NAMALWA (cell line): ENCODE data around the gene F3.

Source experiments
- DNase-seq: peaks from one replicate; pipeline ENCODE4 v3.0.0-alpha.2; 2015; ENCODE audit warnings: low spot score

Gene F3

DNA sequence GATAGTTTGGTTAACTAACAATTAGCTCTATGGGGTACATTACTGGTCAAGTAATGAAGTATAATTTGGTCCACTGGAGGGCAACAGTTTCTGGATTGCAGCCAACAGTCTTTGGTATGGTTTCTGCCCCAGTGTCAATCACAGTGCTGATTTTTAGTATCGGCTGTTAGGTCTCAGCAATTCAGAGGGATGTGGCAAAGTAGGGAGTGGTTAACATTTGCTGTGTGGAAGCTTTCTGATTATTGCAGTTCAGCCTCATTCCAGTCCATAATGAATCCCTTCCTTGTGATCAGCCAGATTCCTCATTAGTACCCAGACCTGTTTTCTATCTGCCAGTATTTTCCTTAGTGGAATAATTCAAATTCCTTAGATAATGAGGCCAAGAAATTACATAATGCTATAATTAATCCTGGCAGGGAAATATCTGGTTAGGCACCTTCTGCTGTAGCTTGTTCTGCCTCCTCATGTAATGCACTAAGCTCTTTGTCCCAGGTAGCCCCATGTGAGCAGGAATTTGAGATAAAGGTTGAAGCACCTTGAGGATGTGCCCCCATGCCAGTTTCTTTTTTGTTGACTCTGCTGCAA lies 14.0 kb downstream of the F3 start:
- DNase-seq = peak; percentile 15

- DNase-seq = no peak
These were observed 15.2 kb downstream of the F3 start for GRCh38 chr1:94526152-94526980.

- DNase-seq = no peak
These were observed 17.0 kb downstream of the F3 start for GRCh38 chr1:94524531-94524930.

- DNase-seq = peak; percentile 7
These were observed 19.3 kb downstream of the F3 start for GRCh38 chr1:94522304-94522703.

- DNase-seq = no peak
These were observed 22.2 kb downstream of the F3 start for GRCh38 chr1:94519351-94519750.

GRCh38 chr1:94515296-94515947 lies 26.1 kb downstream of the F3 start:
- DNase-seq = no peak

DNA sequence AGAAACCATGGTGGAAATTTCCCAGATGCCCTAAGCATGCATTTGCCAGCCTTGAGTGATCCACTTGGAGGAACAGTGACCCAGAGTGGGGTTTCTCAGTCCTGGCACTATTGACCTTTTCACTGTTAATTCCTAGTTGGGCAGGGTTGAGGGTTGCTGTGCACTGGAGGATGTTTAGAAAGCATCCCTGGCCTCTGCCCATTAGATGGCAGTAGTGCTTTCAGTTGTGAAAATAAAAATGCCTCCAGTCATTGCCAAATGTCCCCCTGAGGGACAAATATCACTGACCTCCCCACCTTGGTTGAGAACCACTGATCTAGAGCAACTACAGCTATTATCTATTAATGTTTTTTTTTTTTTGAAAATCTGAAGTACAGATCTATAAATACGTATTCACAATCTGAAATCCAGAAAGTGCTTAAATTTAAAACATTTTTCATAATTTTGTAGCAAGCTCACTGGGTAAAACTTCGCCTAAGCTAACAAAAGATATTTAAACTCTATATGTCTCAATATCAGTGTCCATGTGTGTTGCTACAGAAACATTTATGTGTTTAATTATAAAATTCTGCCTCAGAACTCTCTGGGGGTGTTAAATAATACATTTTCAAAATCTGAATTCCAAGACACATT lies 27.3 kb downstream of the F3 start:
- DNase-seq = peak; percentile 45

DNA sequence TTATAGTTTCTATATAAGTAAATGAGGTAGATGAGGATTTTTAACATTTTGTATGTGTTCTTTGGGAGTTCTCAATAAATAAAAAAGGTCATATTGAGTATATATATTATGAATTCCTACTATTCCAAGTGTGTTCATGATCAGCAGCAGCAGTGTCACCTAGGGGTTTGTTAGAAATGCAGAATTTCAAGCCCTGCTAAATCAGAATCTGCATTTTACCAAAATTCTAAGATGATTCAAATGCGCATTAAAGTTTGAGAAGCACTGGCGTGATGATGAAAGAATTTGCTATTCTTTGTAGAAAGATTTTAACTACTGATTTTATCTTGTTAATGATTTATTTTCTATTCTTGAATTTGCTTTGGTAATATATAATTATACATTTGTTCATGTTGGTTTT lies 28.7 kb downstream of the F3 start:
- no peak for DNase-seq

DNA sequence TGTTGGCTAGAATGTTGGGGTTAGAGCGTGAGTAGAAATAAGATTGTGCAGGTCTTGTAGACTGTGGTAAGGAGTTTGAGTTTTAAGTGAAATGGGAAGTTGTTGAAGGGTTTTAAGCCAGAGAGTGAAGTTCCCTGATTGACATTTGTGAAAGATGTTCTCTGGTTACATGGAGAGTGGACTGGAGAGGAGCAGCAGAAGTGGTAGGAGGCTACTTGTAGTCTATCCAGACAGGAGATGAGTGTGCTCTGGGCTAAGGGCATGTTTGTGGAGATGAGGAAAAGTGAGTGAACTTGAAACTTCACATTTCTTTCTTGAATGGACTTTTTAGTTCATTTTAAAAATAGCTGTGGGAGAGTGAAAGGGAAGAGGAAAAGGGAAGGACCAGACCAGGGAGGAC lies 37.0 kb downstream of the F3 start:
- DNase-seq = no peak

DNA sequence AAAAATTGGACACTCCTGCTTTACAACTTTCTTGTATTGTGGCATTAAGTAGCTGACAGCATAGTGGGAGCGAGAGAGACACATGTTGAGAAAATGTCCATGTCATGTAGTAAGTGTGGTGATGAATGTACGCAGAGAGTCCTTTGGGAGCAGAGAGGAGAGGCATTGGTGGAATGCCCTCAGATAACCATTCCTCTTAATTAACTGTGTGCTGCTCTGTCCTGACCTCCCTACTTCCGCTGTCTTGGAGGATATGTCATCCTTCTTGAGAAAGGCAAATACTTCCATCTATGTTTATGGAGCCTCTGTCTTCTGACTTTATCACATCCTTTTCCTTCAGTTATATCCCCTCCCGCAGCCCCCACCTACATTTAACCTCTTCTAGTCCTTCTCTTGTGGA lies 38.4 kb downstream of the F3 start:
- no peak for DNase-seq

GRCh38 chr1:94501935-94502334 lies 39.6 kb downstream of the F3 start:
- no peak for DNase-seq

DNA sequence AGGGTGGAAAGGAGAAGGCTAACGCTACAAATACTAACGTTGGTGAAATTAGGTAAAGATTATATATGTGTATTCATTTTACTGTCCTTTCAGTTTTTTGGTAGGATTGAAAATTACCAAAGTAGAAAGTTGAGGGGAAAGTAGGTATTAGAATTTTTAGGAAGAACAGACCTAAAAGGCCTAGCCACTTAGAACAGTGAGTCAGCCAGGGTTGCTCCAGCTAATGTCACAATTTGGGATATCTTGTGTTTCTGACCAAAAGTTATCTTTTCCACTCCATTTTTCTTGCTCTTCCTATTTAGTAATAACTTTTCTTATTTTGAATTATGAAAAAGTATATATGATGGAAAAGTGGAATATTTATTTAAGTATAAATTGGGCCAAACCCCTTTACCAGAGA lies 40.1 kb downstream of the F3 start:
- DNase-seq = no peak

GRCh38 chr1:94496076-94496755 lies 45.3 kb downstream of the F3 start:
- DNase-seq = no peak

- no peak for DNase-seq
These were observed 51.0 kb downstream of the F3 start for GRCh38 chr1:94490556-94490955.

DNA sequence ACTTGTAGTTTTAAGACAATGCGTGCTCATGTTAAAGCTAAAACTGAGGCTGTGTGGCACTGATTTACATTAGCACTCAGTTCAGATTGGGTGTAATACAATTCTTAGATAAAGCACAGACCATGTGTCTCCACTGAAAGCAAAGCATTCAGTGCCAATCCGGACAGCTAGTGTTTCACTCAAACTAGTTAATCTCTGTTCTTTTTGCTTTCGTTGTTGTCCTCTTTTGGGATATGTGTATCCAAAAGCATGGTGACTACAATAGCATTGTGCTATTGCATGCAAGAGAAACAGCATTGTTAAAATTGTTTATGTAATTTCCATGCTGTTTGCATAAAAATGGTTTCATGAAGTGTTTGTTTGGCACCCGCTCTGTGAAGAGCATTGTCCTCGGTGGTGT lies 54.6 kb downstream of the F3 start:
- no peak for DNase-seq

- peak; percentile 74 for DNase-seq
These were observed 60.1 kb downstream of the F3 start for GRCh38 chr1:94481473-94481933.

DNA sequence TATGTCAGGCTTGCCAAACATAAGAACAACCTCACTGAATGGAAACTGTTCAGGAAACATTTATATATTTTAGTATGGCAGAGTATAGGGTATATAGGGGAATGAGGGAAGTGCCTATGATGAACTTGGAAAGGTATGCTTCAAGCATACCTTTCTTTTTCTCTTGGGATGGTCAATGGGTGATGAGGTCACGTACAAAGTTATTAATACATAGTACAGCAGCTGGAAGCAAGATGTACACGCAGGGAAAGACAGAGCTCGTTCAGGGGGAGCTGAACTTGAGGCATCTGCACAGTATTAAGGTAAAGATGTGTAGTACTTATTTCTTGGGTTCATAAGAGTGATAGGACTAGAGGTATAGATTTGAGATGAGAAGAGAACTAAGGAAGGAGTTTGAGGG lies 61.9 kb downstream of the F3 start:
- no peak for DNase-seq
